Rectal smooth muscle tissue (tissue), 1 donor: ENCODE data around the gene FGGY.

Experiments
- H3K27ac ChIP-seq: one replicate; pipeline ENCODE4 v1.7.0; 2013; ENCODE audit warnings: low read depth, low read length, inconsistent platforms
- H3K27me3 ChIP-seq: one replicate; pipeline ENCODE4 v1.7.0; 2013; ENCODE audit warnings: low read length; ENCODE audit not compliant: control insufficient read depth, insufficient read depth
- H3K36me3 ChIP-seq: one replicate; pipeline ENCODE4 v1.7.0; 2013; ENCODE audit warnings: low read length; ENCODE audit not compliant: control insufficient read depth, insufficient read depth
- H3K4me1 ChIP-seq: one replicate; pipeline ENCODE4 v1.7.0; 2013; ENCODE audit warnings: low read length; ENCODE audit not compliant: control insufficient read depth, insufficient read depth
- H3K4me3 ChIP-seq: one replicate; pipeline ENCODE4 v1.7.0; 2013; ENCODE audit warnings: low read length
- H3K9ac ChIP-seq: one replicate; pipeline ENCODE4 v1.7.0; 2013; ENCODE audit warnings: low read length

FGGY gene

DNA sequence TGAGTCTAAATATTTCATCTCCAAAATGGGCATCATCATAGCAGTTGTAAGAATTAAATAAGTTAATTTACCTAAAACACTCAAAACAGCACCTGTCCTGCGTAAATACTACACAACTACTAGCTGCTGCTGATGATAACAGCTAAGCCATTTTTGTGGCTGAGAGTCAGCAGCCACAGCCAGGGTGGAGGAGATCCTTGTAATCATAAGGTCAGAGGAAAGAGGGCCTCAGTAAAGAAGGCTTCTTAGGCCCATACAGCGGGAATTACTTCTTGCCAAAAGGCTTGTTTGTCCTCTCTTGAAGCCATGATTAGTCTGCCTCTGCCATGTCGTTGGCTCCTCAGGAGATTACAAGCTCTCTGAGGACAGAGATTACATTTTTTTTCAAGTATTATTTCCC lies 245.0 kb downstream of the FGGY start:
- no peak overlapping the region for H3K27ac ChIP-seq

GRCh38 chr1:59543211-59543668 lies 246.3 kb downstream of the FGGY start:
- Histone ChIP-seq H3K4me3 (no peak overlapping the region), H3K27me3 (no peaks in the 10 kb centered on the region), H3K27ac (no peak overlapping the region)

More for the DNA sequence above, 245.0 kb downstream of the FGGY start:
- Histone ChIP-seq H3K27me3 (no peaks in the 10 kb centered on the region), H3K4me1 (no peaks in the 10 kb centered on the region), H3K4me3 (no peak overlapping the region), H3K36me3 (no peaks in the 10 kb centered on the region), H3K9ac (no peak overlapping the region)

GRCh38 chr1:59544615-59545293 lies 247.9 kb downstream of the FGGY start:
- H3K36me3 ChIP-seq = no peaks in the 10 kb centered on the region
- no peak overlapping the region for H3K9ac ChIP-seq
- H3K4me3 ChIP-seq = no peak overlapping the region
- no peak overlapping the region for H3K27ac ChIP-seq
- no peaks in the 10 kb centered on the region for H3K4me1 ChIP-seq
- H3K27me3 ChIP-seq = no peaks in the 10 kb centered on the region

More at GRCh38 chr1:59543211-59543668, 246.3 kb downstream of the FGGY start:
- Histone ChIP-seq H3K36me3 (no peaks in the 10 kb centered on the region), H3K9ac (no peak overlapping the region), H3K4me1 (no peaks in the 10 kb centered on the region)

GRCh38 chr1:59545830-59546229 lies 248.9 kb downstream of the FGGY start:
- no peaks in the 10 kb centered on the region for H3K4me1 ChIP-seq

GRCh38 chr1:59549066-59549837 lies 252.4 kb downstream of the FGGY start:
- Histone ChIP-seq H3K36me3 (no peaks in the 10 kb centered on the region), H3K27me3 (no peaks in the 10 kb centered on the region), H3K4me1 (no peaks in the 10 kb centered on the region), H3K4me3 (no peak overlapping the region), H3K27ac (no peak overlapping the region), H3K9ac (no peak overlapping the region)

More at GRCh38 chr1:59545830-59546229, 248.9 kb downstream of the FGGY start:
- Histone ChIP-seq H3K36me3 (no peaks in the 10 kb centered on the region), H3K9ac (no peak overlapping the region), H3K27ac (no peak overlapping the region), H3K4me3 (no peak overlapping the region), H3K27me3 (no peaks in the 10 kb centered on the region)

GRCh38 chr1:59549903-59550302 lies 253.0 kb downstream of the FGGY start:
- Histone ChIP-seq H3K27ac (no peak overlapping the region), H3K27me3 (no peaks in the 10 kb centered on the region), H3K4me1 (no peaks in the 10 kb centered on the region), H3K4me3 (no peak overlapping the region), H3K36me3 (no peaks in the 10 kb centered on the region), H3K9ac (no peak overlapping the region)

DNA sequence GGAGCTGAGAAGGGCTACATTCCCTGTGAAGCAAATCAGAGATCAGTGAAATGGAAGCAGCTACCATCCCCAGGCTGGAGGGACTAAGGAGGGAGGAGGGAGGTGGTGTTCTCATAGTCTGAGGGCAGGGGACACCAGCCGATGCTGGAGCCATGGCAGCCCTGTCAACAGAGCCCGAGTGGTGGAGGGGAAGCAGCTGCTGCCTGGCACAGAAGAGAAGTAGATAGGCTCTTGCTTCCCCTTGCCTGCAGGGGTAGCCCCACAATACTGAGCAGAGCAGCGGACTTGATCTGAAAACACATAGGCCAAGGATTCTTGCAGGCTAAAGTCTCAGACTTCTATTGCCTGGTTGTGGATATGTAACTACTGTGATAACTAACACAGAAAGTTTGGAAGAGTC lies 255.1 kb downstream of the FGGY start:
- Histone ChIP-seq H3K27me3 (no peaks in the 10 kb centered on the region), H3K4me1 (no peaks in the 10 kb centered on the region), H3K36me3 (no peaks in the 10 kb centered on the region), H3K27ac (no peak overlapping the region), H3K9ac (no peak overlapping the region), H3K4me3 (no peak overlapping the region)

- Histone ChIP-seq H3K4me3 (no peak overlapping the region), H3K9ac (no peak overlapping the region), H3K27ac (no peak overlapping the region), H3K36me3 (no peaks in the 10 kb centered on the region), H3K4me1 (no peaks in the 10 kb centered on the region), H3K27me3 (no peaks in the 10 kb centered on the region)
Observed at GRCh38 chr1:59553371-59553770, 256.5 kb downstream of the FGGY start.

DNA sequence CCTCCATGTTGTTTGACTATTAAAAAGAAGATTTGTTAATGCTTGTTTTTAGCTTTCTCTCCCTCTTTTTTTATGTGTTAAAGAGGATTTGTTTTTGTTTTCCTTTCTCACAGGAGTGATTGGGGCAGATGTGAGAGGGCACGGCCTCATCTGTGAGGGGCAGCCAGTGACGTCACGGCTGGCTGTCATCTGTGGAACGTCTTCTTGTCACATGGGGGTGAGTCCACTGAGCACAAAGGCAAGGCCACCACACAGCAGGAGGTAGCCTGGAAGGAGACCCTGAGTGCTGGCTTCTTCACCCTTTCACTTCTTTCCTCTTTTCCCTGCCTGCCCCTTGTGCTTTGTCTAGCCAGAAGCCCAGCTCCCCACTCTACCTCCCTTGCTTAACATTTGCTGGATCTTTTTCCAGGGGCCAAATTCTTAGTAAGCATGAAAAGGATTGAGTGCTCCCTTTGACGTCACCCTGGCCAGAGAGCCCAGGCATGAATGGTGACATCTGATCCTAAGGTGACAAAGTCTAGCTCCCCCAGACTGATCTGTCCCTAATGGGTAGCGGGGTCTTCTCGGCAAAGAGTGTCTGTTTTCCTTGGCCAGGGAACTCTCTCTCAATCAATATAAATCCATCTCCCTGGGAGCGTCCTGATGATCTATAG lies 257.2 kb downstream of the FGGY start:
- Histone ChIP-seq H3K27me3 (no peaks in the 10 kb centered on the region), H3K4me3 (no peak overlapping the region), H3K9ac (no peak overlapping the region), H3K4me1 (no peaks in the 10 kb centered on the region), H3K36me3 (no peaks in the 10 kb centered on the region), H3K27ac (no peak overlapping the region)

DNA sequence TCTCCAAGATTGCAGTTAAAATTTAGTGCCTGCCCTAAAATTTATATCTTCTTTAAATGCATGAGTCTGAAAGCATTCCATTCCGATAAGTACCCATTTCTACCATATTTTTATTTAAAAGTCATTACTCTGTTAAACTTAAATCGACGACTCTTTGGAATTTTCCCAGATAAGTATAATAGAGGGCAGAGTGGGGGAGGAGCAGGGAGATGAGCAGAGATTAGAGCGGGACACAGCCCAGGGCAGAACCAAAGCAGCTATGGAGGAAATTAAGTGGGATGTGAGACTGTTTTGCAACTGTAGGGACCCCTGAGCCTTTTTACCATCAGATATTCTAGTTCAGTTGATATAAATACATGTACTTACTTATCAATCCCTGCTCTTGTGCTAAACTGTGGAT lies 257.9 kb downstream of the FGGY start:
- Histone ChIP-seq H3K27ac (no peak overlapping the region), H3K36me3 (no peaks in the 10 kb centered on the region)

GRCh38 chr1:59556398-59556797 lies 259.5 kb downstream of the FGGY start:
- no peak overlapping the region for H3K27ac ChIP-seq
- H3K36me3 ChIP-seq = no peaks in the 10 kb centered on the region
- H3K4me1 ChIP-seq = no peaks in the 10 kb centered on the region
- H3K4me3 ChIP-seq = no peak overlapping the region
- no peak overlapping the region for H3K9ac ChIP-seq
- no peaks in the 10 kb centered on the region for H3K27me3 ChIP-seq

More for the DNA sequence above, 257.9 kb downstream of the FGGY start:
- Histone ChIP-seq H3K27me3 (no peaks in the 10 kb centered on the region), H3K4me3 (no peak overlapping the region), H3K4me1 (no peaks in the 10 kb centered on the region), H3K9ac (no peak overlapping the region)

GRCh38 chr1:59556802-59557548 lies 260.1 kb downstream of the FGGY start:
- Histone ChIP-seq H3K4me3 (no peak overlapping the region), H3K27ac (no peak overlapping the region), H3K27me3 (no peaks in the 10 kb centered on the region), H3K36me3 (no peaks in the 10 kb centered on the region), H3K4me1 (no peaks in the 10 kb centered on the region), H3K9ac (no peak overlapping the region)
